GM11168 (cell line): ENCODE measurements around the gene PHC3.

Experiments
- in situ Hi-C: fragments of 300-500 bp; cut with MboI; formaldehyde crosslinking; loops from one replicate; pipeline ENCODE4 v1.12.0; 2022; ENCODE audit warnings: low sequenced_read_pairs; ENCODE audit not compliant: unreplicated experiment

Gene PHC3

GRCh38 chr3:170196833-170197232 is 15.3 kb upstream of the PHC3 start:
- in situ Hi-C loops, result loop anchor here (25.0 kb wide), 1 partner anchor 615 kb away; no protein-coding TSS in a partner anchor

DNA sequence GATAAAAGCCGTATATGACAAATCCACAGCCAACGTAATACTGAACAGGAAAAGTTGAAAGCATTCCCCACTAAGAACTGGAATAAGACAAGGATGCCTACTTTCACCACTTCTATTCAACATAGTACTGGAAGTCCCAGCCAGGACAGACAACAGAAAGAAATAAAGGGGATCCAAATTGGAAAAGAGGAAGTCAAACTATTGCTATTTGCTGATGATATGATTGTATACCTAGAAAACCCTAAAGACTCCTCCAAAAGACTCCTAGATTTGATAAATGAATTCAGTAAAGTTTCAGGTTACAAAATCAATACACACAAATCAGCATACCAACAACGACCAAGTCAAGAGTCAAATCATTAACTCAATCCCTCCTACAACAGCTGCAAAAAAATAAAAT is 14.2 kb upstream of the PHC3 start:
- in situ Hi-C loops, result loop anchor here (25.0 kb wide), 1 partner anchor 617 kb away; no protein-coding TSS in a partner anchor

- in situ Hi-C loops, result loop anchor here (25.0 kb wide), 1 partner anchor 623 kb away; no protein-coding TSS in a partner anchor
These were observed 8.1 kb upstream of the PHC3 start for GRCh38 chr3:170189398-170190256.

GRCh38 chr3:170180079-170180907 is 1.2 kb downstream of the PHC3 start:
- in situ Hi-C loops, result loop anchor here (25.0 kb wide), 1 partner anchor 632 kb away; no protein-coding TSS in a partner anchor

DNA sequence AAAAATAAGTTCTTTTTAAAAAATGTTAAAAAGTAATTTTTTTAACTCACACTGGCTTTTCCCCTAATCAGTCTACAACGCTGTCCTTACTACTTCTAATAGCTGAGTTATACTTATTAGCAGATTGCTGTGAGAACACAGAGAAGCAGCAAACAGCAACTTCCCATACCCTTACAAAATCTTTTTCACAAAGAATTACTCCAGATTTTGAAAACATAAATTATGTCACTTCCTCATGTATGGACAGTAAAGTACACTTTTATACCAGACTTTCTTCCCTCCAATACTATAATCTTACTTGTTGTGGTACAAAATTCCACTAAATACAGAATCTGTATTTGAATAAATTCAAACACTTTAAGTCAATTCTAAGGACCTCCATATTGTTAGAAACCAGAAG is 2.1 kb downstream of the PHC3 start:
- in situ Hi-C loops, result loop anchor here (25.0 kb wide), 1 partner anchor 633 kb away; no protein-coding TSS in a partner anchor

- in situ Hi-C loops, result loop anchor here (25.0 kb wide), 1 partner anchor 634 kb away; no protein-coding TSS in a partner anchor
These were observed 2.9 kb downstream of the PHC3 start for GRCh38 chr3:170178651-170179050.

- in situ Hi-C loops, result no loop called here
These were observed 10.0 kb downstream of the PHC3 start for GRCh38 chr3:170171563-170171962.

GRCh38 chr3:170164717-170165116 is 16.8 kb downstream of the PHC3 start:
- in situ Hi-C loops, result no loop called here

GRCh38 chr3:170163956-170164645 is 17.4 kb downstream of the PHC3 start:
- in situ Hi-C loops, result no loop called here

DNA sequence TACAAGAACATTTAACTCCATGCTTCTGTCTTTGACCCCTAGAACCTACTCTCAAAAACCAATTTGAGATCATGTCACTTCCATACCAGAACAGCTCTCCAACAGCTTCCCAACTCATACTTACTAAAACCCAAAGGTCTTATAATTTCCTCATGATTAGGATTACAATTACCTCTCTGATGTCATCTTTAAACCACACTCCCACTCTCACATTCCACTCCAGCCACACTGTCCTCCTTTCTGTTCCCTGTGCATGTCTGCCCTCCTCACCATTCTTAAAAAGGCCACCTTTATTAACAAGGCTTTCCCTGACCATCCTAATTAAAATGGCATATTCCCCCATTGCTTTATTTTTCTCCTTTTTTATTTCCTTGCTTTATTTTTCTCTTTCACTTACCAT is 18.9 kb downstream of the PHC3 start:
- in situ Hi-C loops, result no loop called here

DNA sequence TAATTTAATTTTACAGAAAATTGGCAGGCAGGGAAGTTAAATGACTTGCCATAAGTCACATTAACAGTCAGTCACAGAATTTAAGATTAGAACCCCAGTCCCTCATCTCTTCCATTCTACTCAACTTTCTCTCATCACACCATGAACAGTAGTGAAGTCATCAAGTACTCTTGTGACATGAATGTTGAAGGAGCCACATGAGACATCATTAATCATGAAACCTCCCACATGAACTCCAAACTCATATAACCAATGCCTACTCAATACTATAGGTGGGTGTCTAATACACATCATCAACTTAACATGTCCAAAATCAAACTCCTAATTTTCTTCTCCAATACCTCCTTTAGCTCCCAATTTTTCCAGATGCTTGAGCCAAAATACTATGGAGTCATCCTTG is 19.5 kb downstream of the PHC3 start:
- in situ Hi-C loops, result no loop called here

- in situ Hi-C loops, result no loop called here
These were observed 21.6 kb downstream of the PHC3 start for GRCh38 chr3:170159933-170160332.

DNA sequence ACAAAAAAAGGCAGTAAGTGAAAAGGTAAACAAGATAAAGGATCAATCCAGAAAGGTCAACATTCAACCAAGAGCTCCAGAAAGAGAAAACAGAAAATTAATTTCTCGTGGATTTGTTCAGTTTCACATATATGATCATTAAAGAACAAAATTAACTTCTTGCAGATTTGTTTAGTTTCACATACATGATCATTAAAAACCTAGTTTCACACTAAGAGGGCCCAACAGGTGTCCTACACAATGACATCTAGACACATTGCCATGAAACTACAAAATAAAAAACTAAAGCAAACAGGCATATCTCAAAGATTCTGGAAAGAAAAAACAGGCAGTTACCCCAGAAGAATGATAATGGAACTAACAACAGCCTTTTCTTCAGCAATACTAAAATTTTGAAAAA is 22.1 kb downstream of the PHC3 start:
- in situ Hi-C loops, result no loop called here

DNA sequence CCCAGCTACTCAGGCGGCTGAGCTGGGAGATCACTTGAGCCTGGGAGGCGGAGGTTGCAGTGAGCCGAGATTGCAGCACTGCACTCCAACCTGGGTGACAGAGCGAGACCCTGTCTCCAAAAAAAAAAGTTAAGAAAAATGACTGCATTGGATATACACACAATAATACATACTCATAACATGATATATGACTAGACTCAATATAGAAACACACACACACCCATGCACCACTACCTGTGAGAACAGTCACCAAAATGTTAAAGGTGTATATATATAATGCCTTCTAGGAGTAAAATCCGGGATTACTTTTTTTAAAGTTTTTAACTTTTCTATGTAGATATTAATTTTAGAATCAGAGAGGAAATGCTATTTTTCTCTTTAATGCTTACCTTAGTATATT is 25.9 kb downstream of the PHC3 start:
- in situ Hi-C loops, result no loop called here

DNA sequence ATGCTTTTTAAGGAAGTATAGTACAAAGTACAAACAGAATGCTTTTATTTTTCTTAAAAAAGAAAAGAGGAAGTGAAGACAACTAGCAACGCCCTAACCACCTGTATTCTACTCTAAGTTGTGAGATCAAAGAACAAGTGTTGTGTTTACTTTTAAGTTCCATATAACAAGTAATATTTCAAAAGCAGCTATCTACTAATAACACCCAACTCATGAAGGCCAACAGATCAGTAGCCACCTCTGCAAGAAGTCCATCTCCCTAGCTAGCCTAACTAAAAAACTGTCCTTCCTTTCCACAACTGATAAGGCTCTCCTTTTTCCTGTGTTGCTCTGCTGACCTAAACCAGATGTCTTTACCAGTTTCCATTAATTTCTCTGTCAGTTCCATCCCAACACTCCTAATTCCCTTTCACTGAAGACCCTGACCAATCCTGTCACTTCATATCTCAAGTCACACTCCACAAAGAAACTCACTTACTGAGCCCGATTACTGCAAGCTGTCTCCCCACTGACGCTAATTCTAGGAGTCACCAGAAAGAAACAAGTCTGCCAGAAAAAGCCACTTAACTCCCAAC is 26.9 kb downstream of the PHC3 start:
- in situ Hi-C loops, result no loop called here

GRCh38 chr3:170154084-170154483 is 27.4 kb downstream of the PHC3 start:
- in situ Hi-C loops, result no loop called here

DNA sequence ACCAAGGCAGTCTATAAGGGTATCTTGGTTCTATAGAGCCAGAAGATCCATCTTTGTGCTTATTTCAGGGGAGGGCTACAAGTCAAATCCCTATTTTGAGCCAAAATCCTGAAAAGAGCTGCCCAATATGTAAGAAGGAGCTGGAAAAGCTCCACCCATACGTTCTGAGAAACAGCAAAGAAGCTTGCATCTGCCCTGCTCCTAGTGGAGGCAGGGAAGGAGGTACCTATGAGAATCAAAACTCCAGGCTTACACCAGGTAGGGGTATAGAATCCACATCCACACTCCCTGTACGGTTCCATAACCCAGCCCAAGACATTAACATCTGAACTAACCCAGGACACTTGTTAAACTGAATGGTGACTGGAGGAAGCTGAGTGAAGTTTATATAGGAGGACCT is 30.0 kb downstream of the PHC3 start:
- in situ Hi-C loops, result no loop called here

DNA sequence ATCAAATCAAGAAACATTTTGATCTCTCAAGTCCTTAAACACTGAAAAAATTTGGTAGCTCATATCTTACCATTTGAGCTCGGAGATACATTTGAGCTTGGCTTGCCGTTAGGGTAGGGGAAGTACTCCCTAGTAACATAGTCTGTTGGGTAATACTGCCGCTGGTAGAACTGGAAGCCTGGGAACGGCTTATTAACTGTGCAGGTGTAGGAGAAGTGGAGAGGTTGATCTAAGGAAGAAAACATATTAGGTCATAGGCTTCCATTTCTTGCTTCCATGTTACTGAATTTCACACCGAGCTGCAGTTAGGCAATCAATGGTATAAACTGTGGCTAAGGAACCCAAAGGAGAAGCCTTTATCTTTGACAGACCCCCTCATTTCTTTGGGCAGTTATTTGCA is 32.5 kb downstream of the PHC3 start:
- in situ Hi-C loops, result no loop called here

GRCh38 chr3:170145278-170145677 is 36.3 kb downstream of the PHC3 start:
- in situ Hi-C loops, result no loop called here

GRCh38 chr3:170144437-170144843 is 37.1 kb downstream of the PHC3 start:
- in situ Hi-C loops, result no loop called here
